ENCODE results near the gene PDE3B.

GRCh38 chr11:14751975-14752407 lies 108.4 kb downstream of the PDE3B start:
- TF ChIP-seq POLR2A (IDR thresholded peaks at IDR 0.05; ENCODE audit: low read depth, low read length) (no peak), FOS (IDR thresholded peaks at IDR 0.05; ENCODE audit: low read depth, low read length) (no peak), CTCF (conservative IDR thresholded peaks at IDR 0.05; ENCODE audit: low read depth, low read length) (no peak), USF2 (IDR thresholded peaks at IDR 0.05; ENCODE audit: low read depth, low read length) (no peak), RCOR1 (IDR thresholded peaks at IDR 0.05; ENCODE audit: insufficient replicate concordance, low read length) (no peak), CEBPB (IDR thresholded peaks at IDR 0.05; ENCODE audit: low read depth, low read length) (no peak), SMC3 (IDR thresholded peaks at IDR 0.05; ENCODE audit: low read depth, low read length) (no peak), RFX5 (IDR thresholded peaks at IDR 0.05; ENCODE audit: low read depth, low read length) (no peak), CHD1 (IDR thresholded peaks at IDR 0.05; ENCODE audit: low read depth, low read length) (no peak), BHLHE40 (IDR thresholded peaks at IDR 0.05; ENCODE audit: low read depth, low read length) (no peak), RAD21 (IDR thresholded peaks at IDR 0.05; ENCODE audit: low read length) (no peak)

Measured in IMR-90 (cell line).